Mucosa of rectum (tissue), 2 donors: ENCODE results near the gene KRTAP6-3.

ENCODE experiments used
- H3K27ac ChIP-seq, 2 donors: one replicate each; pipeline ENCODE4 v1.7.0; 2013; ENCODE audit warnings: inconsistent platforms in 2 of 2, low read depth in 2 of 2, low read length in 2 of 2
- H3K27me3 ChIP-seq, 2 donors: one replicate each; pipeline ENCODE4 v1.7.0; 2013; ENCODE audit warnings: low read length in 2 of 2; ENCODE audit not compliant: control insufficient read depth in 2 of 2, insufficient read depth in 2 of 2
- H3K36me3 ChIP-seq, 2 donors: one replicate each; pipeline ENCODE4 v1.7.0; 2013; ENCODE audit warnings: low read length in 2 of 2; ENCODE audit not compliant: control insufficient read depth in 2 of 2, insufficient read depth in 2 of 2
- H3K4me1 ChIP-seq, 2 donors: one replicate each; pipeline ENCODE4 v1.7.0; 2013; ENCODE audit warnings: low read length in 2 of 2, mild to moderate bottlenecking in 1 of 2; ENCODE audit not compliant: control insufficient read depth in 2 of 2, insufficient read depth in 2 of 2
- H3K4me3 ChIP-seq, 2 donors: one replicate each; pipeline ENCODE4 v1.7.0; 2013; ENCODE audit warnings: low read length in 2 of 2
- H3K9ac ChIP-seq, 2 donors: one replicate each; pipeline ENCODE4 v1.7.0; 2013; ENCODE audit warnings: low read length in 2 of 2, low read depth in 1 of 2, mild to moderate bottlenecking in 1 of 2
- H3K9me3 ChIP-seq, 2 donors: one replicate each; pipeline ENCODE4 v1.7.0; 2013; ENCODE audit warnings: low read length in 2 of 2; ENCODE audit not compliant: control insufficient read depth in 2 of 2
- donor health status: healthy.
- donor health status: Normal muscosa, but diverticular disease.

The KRTAP6-3 gene, protein sequence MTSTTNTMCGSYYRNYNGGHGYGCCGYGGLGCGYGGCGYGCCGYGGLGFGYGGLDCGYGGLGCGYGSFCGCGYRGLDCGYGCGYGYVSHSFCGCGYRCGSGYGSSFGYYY

DNA sequence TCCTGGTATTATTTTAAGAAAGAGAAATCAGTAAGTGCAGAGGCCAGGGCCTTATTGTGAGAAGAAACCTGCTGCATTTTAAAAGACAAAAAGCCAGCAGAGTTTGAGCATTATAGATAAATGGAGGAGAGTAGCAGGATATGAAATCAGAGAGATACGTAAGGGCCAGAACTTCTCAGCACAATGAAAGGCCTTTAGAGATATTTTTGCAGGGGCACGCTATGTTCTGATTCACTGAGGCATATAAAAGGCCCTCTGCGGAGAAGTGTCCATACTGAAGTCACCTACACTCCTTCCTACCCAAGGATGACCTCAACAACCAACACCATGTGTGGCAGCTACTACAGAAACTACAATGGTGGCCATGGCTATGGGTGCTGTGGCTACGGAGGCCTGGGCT is at the start of gene KRTAP6-3:
Gene KRTAP6-3 (plus strand): TSS at position 301 of the 400 bp plus-strand sequence. CDS start 6 bp downstream, at position 307.
- H3K4me3 ChIP-seq, result no peak within 1 kb of the TSS
- H3K36me3 ChIP-seq, result no peaks in the 10 kb centered on the region
- peaks cover 5 to 7% of the 10 kb centered on the region in 2 donors for H3K9me3 ChIP-seq
- H3K9ac ChIP-seq, result no peak within 1 kb of the TSS
- H3K27ac ChIP-seq, result no peak within 1 kb of the TSS
- H3K4me1 ChIP-seq, result no peaks in the 10 kb centered on the region
- H3K27me3 ChIP-seq, result no peaks in the 10 kb centered on the region

DNA sequence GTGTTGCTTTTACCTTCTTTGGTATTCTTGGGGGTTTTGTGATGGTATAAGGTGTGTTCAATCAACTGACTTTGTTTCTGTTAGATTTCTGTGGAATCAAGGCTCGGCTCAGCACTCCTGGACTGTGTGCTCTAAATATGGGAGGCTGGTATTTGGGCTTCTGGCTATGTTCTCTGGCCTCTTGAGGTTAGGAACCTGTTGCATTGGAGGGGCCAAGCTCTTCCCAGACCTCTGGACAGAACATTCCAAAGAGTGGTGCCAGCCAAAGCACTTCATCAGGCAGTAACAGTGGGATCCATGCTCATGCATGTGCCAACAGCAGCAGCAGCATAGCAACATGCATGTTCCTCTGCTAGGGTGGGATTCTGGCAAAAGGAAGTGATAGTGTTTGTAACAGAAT is 39.5 kb upstream of the KRTAP6-3 start:
- H3K4me1 ChIP-seq, result no peaks in the 10 kb centered on the region

DNA sequence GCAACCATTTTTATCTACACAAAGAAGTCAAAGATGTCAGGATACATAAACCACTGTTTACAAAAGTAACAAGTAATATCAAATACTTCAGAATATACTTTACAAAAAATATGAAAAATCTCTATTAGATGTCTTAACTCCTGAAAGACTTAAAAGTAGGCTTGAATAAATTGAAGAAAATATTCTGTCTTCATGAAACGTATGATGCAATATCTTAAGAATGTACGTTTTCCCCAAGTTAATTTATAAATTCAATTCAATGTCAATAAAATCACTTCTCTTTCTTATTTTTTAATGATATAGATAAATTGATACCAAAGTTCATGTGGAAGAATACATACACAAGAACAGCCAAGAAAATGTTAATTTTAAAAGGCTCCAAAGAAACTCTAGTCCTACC is 37.1 kb upstream of the KRTAP6-3 start:
- Histone ChIP-seq H3K36me3 (no peaks in the 10 kb centered on the region), H3K4me3 (no peak overlapping the region), H3K27ac (no peak overlapping the region), H3K27me3 (no peaks in the 10 kb centered on the region), H3K4me1 (no peaks in the 10 kb centered on the region), H3K9me3 (no peaks in the 10 kb centered on the region), H3K9ac (no peak overlapping the region)

More for the DNA sequence above, 39.5 kb upstream of the KRTAP6-3 start:
- no peaks in the 10 kb centered on the region for H3K27me3 ChIP-seq
- no peaks in the 10 kb centered on the region for H3K36me3 ChIP-seq
- no peaks in the 10 kb centered on the region for H3K9me3 ChIP-seq
- no peak overlapping the region for H3K9ac ChIP-seq
- H3K27ac ChIP-seq, result no peak overlapping the region
- no peak overlapping the region for H3K4me3 ChIP-seq

DNA sequence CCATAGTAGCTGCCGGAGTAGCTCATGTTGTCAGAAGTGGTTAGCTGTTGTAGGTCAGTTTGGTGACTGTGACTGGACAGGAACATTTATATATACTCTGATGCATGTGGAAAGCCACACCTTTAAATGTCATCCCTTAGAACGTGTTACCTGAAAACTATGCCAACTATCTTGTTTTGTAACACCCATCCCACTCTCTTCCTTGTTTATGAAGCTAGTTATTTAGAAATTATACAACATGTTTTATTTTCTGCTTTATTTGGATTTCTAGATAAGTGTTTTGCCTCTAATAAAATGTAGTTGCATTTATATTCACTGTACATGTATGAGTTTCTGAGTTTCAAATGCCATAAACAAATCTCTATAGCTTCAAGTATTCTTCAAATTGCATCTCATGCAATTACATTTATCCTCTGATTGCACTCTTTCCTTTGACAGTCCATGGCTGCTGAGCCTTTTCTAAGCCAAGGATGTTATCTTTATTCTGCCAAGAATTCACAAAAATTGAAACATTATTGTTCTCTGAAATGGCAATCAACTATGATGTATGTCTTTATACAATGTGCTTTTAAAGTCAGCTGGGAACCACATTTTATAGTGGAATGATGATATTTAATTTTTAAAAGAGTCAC is 30.9 kb upstream of the KRTAP6-3 start, which contains the start of gene KRTAP19-7:
Gene KRTAP19-7 (minus strand): TSS at position 51 of the 632 bp plus-strand sequence. CDS start 25 bp downstream, at position 26.
- H3K9me3 ChIP-seq, result no peaks in the 10 kb centered on the region
- no peak within 1 kb of the TSS for H3K4me3 ChIP-seq
- no peaks in the 10 kb centered on the region for H3K27me3 ChIP-seq
- H3K27ac ChIP-seq, result no peak within 1 kb of the TSS
- H3K4me1 ChIP-seq, result no peaks in the 10 kb centered on the region
- no peaks in the 10 kb centered on the region for H3K36me3 ChIP-seq
- H3K9ac ChIP-seq, result no peak within 1 kb of the TSS

DNA sequence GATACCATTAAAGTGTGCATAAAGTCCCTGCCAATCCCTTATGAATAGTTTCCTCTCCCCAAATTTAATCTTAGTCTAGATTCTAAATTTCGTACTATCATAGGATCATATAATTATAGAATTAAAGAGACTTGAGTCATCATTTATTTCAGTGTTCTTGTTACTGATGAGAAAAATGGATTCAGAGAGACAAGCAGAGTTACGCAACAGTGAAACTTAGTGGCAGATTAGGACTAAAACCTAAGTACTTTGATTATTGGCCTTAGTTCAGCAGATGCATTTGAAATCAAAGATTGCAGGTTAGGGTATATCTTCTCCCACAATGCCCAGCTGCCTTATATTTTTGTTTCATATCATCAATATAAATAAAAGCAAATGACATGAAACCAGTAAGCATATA is 30.3 kb upstream of the KRTAP6-3 start:
- H3K9me3 ChIP-seq, result no peaks in the 10 kb centered on the region
- H3K27ac ChIP-seq, result no peak overlapping the region
- no peak overlapping the region for H3K9ac ChIP-seq
- H3K4me3 ChIP-seq, result no peak overlapping the region
- H3K4me1 ChIP-seq, result no peaks in the 10 kb centered on the region
- H3K36me3 ChIP-seq, result no peaks in the 10 kb centered on the region
- no peaks in the 10 kb centered on the region for H3K27me3 ChIP-seq

DNA sequence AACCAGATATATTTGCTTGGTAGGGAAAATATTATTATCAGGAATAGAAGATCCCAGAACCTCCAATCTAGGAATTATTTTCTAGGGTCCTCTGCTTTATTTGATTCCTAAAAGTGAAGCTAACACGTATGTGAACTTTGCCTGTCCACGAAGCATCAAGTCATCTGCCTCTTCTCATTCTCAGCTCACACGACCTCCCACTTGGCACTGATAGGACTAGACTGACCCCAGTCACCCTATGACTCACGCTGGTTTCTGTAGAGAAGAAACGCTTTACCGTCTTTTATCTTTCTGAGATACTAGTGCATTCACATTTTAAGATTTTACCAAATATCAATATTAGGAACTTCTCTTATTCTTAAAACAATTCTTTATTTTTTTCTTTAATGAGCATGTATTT is 29.2 kb upstream of the KRTAP6-3 start:
- no peaks in the 10 kb centered on the region for H3K4me1 ChIP-seq
- no peak overlapping the region for H3K27ac ChIP-seq
- no peaks in the 10 kb centered on the region for H3K27me3 ChIP-seq
- H3K36me3 ChIP-seq, result no peaks in the 10 kb centered on the region
- no peak overlapping the region for H3K4me3 ChIP-seq
- no peaks in the 10 kb centered on the region for H3K9me3 ChIP-seq
- no peak overlapping the region for H3K9ac ChIP-seq

DNA sequence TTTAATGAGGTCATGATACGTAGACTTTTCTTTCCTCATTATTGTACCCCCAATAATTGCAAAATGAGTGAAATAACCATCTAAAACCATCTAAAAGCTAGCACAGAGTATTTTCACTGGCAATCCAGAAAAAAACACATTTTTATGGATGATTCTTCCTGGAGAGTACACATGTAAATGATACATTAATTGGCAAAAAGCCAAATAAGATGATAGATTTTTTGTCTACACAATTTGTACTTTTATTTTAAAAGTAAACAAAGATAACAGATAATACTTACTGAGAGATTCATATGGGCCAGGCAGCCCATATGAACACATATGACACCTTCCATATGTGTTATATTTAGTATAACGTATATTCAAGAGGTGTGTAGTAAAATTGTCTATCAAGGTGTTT is 28.6 kb upstream of the KRTAP6-3 start:
- no peak overlapping the region for H3K4me3 ChIP-seq
- no peaks in the 10 kb centered on the region for H3K9me3 ChIP-seq
- no peak overlapping the region for H3K9ac ChIP-seq
- H3K27ac ChIP-seq, result no peak overlapping the region
- H3K4me1 ChIP-seq, result no peaks in the 10 kb centered on the region
- no peaks in the 10 kb centered on the region for H3K36me3 ChIP-seq
- no peaks in the 10 kb centered on the region for H3K27me3 ChIP-seq

DNA sequence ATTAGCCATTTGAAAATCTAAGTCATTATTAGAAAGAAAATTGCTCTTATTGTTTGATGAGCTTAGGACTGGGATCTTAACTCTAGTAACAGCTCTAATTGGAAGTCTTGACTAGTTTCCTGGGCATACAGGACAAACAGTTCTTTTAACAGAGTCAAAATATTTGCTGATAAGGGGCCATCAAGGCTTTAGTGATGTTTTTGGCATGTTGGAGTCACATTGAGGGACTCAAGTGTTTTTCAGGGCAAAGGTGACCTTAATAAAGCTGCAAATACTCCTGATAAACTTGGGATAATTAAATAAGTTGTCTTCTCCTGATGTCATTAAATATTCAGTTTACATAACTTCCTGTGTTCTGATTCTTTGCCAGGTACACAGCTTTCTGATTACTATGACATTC is 24.6 kb upstream of the KRTAP6-3 start:
- Histone ChIP-seq H3K36me3 (no peaks in the 10 kb centered on the region), H3K27ac (no peak overlapping the region), H3K4me3 (no peak overlapping the region), H3K9me3 (peaks cover 0 to 2% of the 10 kb centered on the region in 2 donors), H3K9ac (no peak overlapping the region), H3K4me1 (no peaks in the 10 kb centered on the region), H3K27me3 (no peaks in the 10 kb centered on the region)

DNA sequence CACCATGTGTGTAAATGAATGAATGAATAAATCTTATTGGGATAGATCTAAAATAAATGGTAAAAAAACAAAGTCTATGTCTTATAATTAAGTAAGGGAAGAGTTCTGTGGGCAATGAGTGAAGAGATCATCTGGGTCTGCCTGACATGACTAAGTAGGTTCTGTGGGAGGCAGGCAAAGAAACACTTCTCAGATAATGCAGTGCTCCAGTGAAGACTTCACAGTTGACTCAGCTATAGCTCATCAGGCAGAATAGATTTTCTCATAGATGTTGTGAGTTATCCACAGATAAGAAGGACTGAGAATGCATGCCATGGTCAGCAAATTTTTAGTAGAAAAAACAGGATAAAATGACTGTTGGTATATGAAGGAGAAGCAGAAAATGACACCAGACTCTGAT is 14.5 kb upstream of the KRTAP6-3 start:
- H3K9ac ChIP-seq, result no peak overlapping the region

DNA sequence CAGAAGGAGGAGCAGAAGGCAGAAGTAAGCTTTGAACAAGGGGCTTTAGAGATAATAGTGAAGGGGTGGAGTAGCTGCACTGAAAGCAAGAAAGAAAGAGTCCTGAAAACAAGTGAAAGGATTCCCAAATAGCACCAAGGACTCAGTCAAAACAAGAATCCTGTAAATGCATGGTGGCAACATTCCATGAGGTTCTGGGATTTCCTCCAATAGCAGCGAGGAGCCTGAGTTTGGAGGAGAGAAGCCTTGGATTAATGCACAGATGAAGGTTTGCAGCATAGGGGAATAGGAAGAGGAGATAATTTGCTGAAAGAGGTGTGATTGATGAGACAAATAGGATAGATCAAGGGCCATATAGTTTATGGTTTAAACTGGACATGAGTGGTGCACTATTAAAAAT is 12.9 kb upstream of the KRTAP6-3 start:
- no peaks in the 10 kb centered on the region for H3K9me3 ChIP-seq

More for the DNA sequence above, 14.5 kb upstream of the KRTAP6-3 start:
- H3K36me3 ChIP-seq, result no peaks in the 10 kb centered on the region
- H3K27ac ChIP-seq, result no peak overlapping the region
- no peak overlapping the region for H3K4me3 ChIP-seq
- no peaks in the 10 kb centered on the region for H3K4me1 ChIP-seq
- no peaks in the 10 kb centered on the region for H3K27me3 ChIP-seq
- no peaks in the 10 kb centered on the region for H3K9me3 ChIP-seq

More for the DNA sequence above, 12.9 kb upstream of the KRTAP6-3 start:
- Histone ChIP-seq H3K4me3 (no peak overlapping the region), H3K9ac (no peak overlapping the region), H3K36me3 (no peaks in the 10 kb centered on the region), H3K4me1 (no peaks in the 10 kb centered on the region), H3K27ac (no peak overlapping the region), H3K27me3 (no peaks in the 10 kb centered on the region)
